Raji (cell line): ENCODE results near the gene ASCL5.

Experiments used
- POLR2A ChIP-seq: IDR thresholded peaks from 2 replicates; pipeline ENCODE4 v1.6.1; 2011; ENCODE audit warnings: low read depth, low read length, control low read depth; ENCODE audit not compliant: insufficient read depth

The ASCL5 gene

DNA sequence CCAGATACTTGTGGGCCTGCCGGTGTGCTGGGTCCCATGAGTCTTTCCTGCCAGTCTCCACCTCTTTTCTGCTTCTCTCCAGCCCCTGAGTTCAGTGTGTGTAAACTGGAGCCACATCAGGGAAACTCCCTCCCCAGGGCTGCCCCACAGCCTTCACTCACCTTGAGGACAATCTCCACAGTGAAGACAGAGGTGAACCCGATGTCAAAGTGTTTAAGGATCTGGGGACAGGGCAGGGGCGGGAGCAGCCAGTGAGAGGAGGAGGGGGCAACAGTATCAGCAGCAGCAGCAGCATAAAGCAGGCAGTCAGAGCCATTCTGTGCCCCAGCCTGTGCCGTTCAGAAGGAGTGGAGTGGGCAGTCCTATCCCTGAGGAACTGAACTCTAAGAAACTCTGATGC lies 58.0 kb downstream of the ASCL5 start:
- no peak for TF ChIP-seq POLR2A

- TF ChIP-seq POLR2A: no peak
These were observed 60.0 kb downstream of the ASCL5 start for GRCh38 chr1:201066986-201067385.

DNA sequence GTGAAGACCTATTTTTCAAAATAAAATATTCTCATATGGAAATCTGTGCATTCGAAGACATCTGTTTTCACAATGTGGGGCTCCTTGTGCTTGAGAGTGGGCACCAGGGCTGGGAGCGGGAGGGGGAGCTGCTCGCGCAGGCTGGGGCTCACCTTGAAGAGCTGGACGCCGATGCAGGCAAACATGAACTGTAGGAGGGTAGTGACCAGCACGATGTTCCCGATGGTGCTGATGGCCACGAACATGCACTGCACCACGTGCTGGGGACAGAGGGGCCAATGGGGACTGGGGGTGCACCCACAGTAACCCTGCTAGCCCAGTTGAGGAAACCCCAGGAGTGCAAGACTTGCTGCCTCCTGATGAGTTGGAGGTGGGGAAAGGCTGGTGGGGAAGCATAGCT lies 61.3 kb downstream of the ASCL5 start:
- TF ChIP-seq POLR2A: no peak

GRCh38 chr1:201064806-201065205 lies 62.2 kb downstream of the ASCL5 start:
- TF ChIP-seq POLR2A: no peak
